HL-60 (cell line): Measurements from ENCODE around the gene RPL22.
A peak's percentile ranks its signal among the peaks of the same experiment; 100 is the strongest.

Source experiments
- CTCF ChIP-seq: IDR thresholded peaks from one replicate; pipeline ENCODE4 v1.5.1; 2011; ENCODE audit warnings: low read length, control low read depth, inconsistent platforms; ENCODE audit not compliant: insufficient read depth
- GABPA ChIP-seq: IDR thresholded peaks from 2 replicates; pipeline ENCODE4 v1.6.1; 2012; ENCODE audit warnings: low read depth
- POLR2AphosphoS5 ChIP-seq: IDR thresholded peaks from 2 replicates; pipeline ENCODE4 v1.6.1; 2012; ENCODE audit warnings: low read depth
- REST ChIP-seq: IDR thresholded peaks from 2 replicates; pipeline ENCODE4 v1.6.1; 2012; ENCODE audit warnings: low read depth; ENCODE audit not compliant: insufficient replicate concordance
- SPI1 ChIP-seq: IDR thresholded peaks from 2 replicates; pipeline ENCODE4 v1.6.1; 2012; ENCODE audit warnings: low read depth, mild to moderate bottlenecking, borderline replicate concordance

GRCh38 chr1:6199298-6200187 is at the start of gene RPL22:
- TF ChIP-seq CTCF (no peak), POLR2AphosphoS5 (peak; percentile 96), SPI1 (peak; percentile 62), REST (peak; percentile 77), GABPA (no peak)
